Measurements from ENCODE around the gene DOCK9.

DOCK9 gene

DNA sequence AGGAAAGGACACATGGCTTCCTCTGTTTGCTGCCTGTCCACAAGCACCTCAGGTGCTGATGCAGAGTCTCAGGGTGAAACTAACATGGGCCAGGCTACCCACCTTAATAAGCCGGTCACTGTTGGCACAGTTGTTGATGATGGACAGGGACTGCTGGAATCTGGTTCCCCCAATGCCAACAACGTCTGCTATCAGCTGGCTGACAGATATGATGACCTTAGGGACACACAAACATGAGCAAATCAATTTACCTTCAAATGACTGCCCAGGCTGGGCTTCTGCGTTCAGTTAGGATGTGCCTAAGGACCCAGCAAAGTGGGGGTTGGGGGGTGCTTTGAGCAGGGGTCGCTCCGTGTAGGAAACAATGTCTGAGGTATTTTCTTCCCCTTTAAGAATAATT lies 148.3 kb downstream of the DOCK9 start:
- TF ChIP-seq, protein P1, sequence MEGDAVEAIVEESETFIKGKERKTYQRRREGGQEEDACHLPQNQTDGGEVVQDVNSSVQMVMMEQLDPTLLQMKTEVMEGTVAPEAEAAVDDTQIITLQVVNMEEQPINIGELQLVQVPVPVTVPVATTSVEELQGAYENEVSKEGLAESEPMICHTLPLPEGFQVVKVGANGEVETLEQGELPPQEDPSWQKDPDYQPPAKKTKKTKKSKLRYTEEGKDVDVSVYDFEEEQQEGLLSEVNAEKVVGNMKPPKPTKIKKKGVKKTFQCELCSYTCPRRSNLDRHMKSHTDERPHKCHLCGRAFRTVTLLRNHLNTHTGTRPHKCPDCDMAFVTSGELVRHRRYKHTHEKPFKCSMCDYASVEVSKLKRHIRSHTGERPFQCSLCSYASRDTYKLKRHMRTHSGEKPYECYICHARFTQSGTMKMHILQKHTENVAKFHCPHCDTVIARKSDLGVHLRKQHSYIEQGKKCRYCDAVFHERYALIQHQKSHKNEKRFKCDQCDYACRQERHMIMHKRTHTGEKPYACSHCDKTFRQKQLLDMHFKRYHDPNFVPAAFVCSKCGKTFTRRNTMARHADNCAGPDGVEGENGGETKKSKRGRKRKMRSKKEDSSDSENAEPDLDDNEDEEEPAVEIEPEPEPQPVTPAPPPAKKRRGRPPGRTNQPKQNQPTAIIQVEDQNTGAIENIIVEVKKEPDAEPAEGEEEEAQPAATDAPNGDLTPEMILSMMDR (IDR thresholded peaks at IDR 0.05) = no peak
- no peaks in the 10 kb centered on the region for H3K27me3 ChIP-seq
- H3K4me3 ChIP-seq = no peak overlapping the region
- intact Hi-C loops (cut with DNase I; ENCODE audit: low total_unique reads) = no loop called here
- no peak for DNase-seq
- no peaks in the 10 kb centered on the region for H3K9me3 ChIP-seq
- no peak overlapping the region for H3K27ac ChIP-seq
- peaks cover 26 to 62% (median 56%) of the 10 kb centered on the region in 3 donors for H3K36me3 ChIP-seq
- H3K4me1 ChIP-seq = no peaks in the 10 kb centered on the region

DNA sequence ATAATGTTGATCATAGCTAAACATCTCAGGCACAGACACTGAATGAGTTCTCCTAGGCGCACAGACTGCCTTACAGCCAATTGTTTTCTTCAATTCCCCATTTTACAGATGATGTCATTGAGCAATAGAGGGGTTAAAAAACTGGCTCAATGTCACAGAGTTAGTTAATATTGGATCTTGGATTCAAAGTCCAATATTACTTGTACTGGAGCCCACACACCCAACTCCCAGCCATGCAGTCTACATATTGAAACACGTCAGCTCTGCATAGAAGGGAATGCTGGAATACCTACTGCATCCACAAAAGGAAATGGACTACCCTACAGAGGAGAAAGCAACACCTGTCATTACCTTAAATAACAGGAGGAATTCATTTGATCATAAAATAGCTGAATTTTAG lies 149.2 kb downstream of the DOCK9 start:
- TF ChIP-seq, protein P1 (IDR thresholded peaks at IDR 0.05) = no peak
- Histone ChIP-seq H3K4me3 (no peak overlapping the region), H3K36me3 (peaks cover 31 to 71% (median 54%) of the 10 kb centered on the region in 3 donors), H3K27me3 (no peaks in the 10 kb centered on the region), H3K4me1 (peaks cover 0 to 3% (median under 1%) of the 10 kb centered on the region in 4 donors), H3K9me3 (no peaks in the 10 kb centered on the region), H3K27ac (no peak overlapping the region)
- intact Hi-C loops (cut with DNase I; ENCODE audit: low total_unique reads) = no loop called here
- DNase-seq = no peak

DNA sequence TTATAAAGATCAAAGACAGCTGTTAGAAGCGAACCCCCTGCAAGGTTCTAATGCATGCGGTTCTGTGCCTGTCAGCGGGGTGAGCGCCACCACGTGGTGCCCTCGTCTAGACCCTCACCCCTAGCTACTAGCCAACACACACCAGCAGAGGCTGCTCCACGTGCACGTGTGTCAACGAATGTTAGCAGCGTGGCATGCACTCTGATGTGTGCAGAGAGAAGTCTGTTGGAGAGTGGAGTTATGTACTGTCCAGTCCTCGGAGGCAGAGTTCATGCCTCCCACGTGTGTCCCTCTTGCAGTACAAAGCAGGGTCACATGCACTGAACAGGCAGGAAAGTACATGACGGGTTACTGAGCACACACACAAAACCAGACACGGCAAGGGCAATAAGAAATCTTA lies 150.4 kb downstream of the DOCK9 start:
- TF ChIP-seq, protein P1 (IDR thresholded peaks at IDR 0.05) = no peak
- intact Hi-C loops (cut with DNase I; ENCODE audit: low total_unique reads) = no loop called here
- Histone ChIP-seq H3K27me3 (no peaks in the 10 kb centered on the region), H3K36me3 (peaks cover 34 to 76% (median 60%) of the 10 kb centered on the region in 3 donors), H3K4me3 (no peak overlapping the region), H3K27ac (no peak overlapping the region), H3K4me1 (peaks cover 0 to 12% (median 4%) of the 10 kb centered on the region in 4 donors), H3K9me3 (no peaks in the 10 kb centered on the region)
- DNase-seq = no peak

DNA sequence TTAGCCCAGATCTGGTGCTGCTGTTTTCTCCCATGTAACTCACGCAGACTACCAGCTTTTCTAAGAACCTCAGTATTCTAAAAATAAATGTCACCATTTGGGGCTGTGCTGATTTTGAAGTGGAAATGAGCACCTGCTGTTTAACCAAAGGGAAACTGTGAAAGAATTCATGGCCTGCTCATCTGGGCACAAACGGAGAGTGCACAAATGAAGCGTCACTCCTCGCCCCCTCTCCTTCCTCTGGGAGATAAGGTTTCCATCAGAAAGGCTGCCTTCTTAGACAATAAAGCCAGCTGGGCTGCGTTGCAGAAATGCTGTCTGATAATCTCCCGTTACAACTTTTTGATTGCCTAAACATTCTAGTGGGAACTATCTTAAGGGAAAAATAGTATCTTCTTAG lies 151.7 kb downstream of the DOCK9 start:
- peaks cover 0 to 25% (median 12%) of the 10 kb centered on the region in 4 donors for H3K4me1 ChIP-seq
- intact Hi-C loops (cut with DNase I; ENCODE audit: low total_unique reads) = no loop called here
- no peaks in the 10 kb centered on the region for H3K9me3 ChIP-seq
- H3K27me3 ChIP-seq = no peaks in the 10 kb centered on the region
- H3K27ac ChIP-seq = no peak overlapping the region
- H3K4me3 ChIP-seq = no peak overlapping the region
- peaks cover 26 to 71% (median 55%) of the 10 kb centered on the region in 3 donors for H3K36me3 ChIP-seq
- TF ChIP-seq, protein P1 (IDR thresholded peaks at IDR 0.05) = no peak
- DNase-seq = no peak

DNA sequence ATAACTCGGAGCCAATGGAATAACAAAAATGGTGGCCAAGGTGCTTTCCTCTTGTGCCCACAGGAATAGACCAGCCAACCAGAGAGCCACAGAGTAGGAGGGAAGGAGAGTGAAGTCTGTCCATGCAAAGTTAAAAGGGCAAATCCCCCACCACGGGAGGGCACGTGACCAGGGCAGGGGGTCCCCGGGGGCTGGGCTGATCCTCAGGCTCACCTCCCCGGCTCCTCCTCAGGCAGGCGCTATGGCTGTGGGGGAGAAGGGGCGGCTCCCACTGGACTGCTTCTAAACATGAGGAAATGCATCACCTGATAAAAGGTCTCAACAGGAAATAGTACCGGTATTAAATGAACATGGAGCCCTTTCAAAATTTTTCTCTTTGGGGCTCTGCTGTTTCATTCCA lies 152.2 kb downstream of the DOCK9 start:
- Histone ChIP-seq H3K4me3 (no peak overlapping the region), H3K4me1 (peaks cover 0 to 30% (median 15%) of the 10 kb centered on the region in 4 donors), H3K9me3 (no peaks in the 10 kb centered on the region), H3K27ac (no peak overlapping the region), H3K36me3 (peaks cover 21 to 69% (median 51%) of the 10 kb centered on the region in 3 donors), H3K27me3 (no peaks in the 10 kb centered on the region)
- TF ChIP-seq, protein P1 (IDR thresholded peaks at IDR 0.05) = no peak
- intact Hi-C loops (cut with DNase I; ENCODE audit: low total_unique reads) = no loop called here
- DNase-seq = no peak

All from tibial artery (tissue), 4 donors.